ENCODE results near the gene ADAMTSL2. TPM values are rescaled to one million over a fixed set of nuclear protein-coding genes. Genes with fewer than 3 reads are reported as not detected.

Gene ADAMTSL2
- total RNA-seq, 1 donor from 2014 or later: 9.5 TPM

DNA sequence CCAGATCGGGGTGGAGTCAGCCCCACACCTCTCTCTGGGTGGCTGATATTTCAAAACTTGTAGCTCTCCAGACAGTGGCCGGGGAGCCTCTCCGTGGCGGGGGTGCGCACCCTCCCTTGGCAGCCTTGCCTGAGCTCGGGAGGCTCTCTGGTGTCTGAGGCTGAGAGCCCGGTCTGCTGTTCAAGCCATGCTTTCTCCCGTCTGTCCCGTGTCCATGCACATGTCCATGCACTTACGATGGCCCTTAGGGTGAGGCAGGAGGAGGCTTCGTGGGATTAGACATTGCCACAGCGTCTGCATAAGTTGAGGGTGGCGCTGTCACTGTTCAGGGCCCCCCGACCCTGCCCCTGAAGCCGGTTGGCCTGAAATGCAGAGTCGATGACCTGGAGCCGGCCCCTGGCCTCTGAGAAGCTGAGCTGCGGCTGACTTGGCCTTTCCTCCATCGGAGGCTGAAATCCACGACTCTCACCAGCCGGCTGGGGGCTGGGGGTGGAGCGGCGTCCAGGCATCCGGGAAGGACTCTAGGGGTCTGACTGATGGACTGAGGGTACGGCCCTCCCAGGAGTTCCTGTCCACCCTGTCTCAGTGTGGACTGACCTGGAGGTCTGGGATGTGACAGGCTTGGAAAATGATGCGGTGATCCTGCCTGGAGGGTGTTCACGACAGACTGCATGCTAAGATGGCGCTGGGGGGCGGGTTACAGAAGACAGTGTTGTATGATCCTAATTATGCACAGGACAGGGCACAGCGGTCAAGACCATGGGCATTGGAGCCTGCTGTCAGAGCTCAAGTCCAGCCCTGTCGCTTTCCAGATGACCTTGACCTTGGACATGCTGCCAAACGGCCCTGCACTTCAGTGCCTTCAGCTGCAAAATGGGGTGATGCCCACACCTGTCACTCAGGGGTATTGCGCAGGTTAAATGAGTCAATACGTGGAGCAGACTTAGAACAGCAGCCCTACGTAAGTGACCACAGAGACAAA, 37.4 kb upstream of the ADAMTSL2 start:
- DNase-seq (ENCODE audit: missing footprints): peak; percentile 56
- no peak for ATAC-seq

DNA sequence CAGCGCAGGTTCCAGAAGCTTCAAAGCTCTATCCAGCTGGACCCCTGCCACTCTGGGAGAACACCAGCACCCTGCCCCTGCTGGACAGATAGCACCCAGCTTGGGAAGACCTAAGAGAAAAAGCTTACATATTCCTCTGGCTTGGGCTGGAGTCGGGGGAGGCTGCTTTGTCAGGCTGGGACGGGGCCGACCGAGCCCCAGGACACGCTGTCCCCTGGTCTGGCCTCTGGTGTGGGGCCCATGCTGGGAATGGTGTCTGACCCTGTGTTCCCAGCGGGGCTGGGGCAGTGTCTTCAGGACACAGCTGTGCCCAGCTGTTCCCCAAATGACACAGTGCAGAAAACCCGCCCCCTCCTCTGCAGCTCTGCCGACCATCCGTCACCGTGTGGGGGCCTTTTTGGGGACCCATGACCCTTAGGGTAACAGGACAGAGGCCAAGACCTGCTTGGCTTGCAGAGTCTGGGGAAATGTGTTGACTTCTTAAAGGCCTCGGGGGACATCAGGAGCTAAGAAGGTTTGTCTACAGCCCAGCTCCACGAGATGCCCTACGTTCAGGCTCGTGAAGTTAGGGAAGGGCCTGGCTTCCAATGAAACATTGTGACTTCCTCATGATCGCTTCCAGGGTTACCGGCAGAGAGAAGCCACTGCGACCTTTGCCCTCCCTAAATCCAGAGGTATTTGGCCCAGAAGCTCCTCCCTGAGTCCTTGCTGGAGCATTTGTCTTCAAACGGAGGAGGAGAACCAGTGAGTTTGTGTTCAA, 35.2 kb upstream of the ADAMTSL2 start:
- intact Hi-C loops (cut with DNase I): no loop called here
- peak; percentile 74 for ATAC-seq
- peak; percentile 74 for DNase-seq (ENCODE audit: missing footprints)

More for the DNA sequence above, 37.4 kb upstream of the ADAMTSL2 start:
- intact Hi-C loops (cut with DNase I): no loop called here

DNA sequence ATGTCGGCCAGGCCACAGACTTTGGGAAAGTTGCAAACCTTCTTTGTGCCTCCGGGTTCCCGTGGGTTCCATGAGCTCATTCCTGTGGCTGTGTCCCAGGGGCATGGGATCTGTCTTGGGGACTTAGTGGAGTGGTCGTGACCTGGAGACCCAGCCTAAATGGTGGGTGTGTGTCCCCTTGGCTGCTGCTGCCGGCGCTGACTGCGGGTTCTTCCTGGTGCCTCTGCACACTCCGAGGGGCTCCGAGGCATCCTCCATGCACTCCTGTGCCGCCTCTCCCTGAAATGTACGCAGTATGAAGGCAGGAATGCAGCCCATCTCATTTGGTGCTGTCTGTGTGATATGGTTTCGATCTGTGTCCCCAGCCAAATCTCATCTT, 34.6 kb upstream of the ADAMTSL2 start:
- DNase-seq (ENCODE audit: missing footprints): peak; percentile 30
- ATAC-seq: no peak
- intact Hi-C loops (cut with DNase I): no loop called here

DNA sequence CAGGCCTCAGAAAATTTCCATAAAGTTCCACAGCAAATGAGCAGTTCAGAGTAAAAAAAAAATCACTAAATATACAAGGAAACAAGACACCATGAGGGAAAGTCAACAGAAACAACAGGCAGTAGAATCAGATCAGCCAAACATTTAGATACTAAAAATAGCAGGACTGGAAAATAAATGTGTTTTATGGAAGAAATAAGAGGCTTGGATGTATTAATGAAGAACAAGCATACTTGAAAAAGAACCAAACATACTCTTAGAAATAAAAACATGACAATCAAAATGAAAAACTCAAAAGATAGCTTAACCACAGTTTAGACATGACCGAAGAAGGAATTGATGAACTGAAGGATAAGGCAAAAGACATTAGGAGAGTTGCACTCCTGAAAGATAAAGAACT, 32.4 kb upstream of the ADAMTSL2 start:
- no peak for ATAC-seq
- DNase-seq (ENCODE audit: missing footprints): no peak
- intact Hi-C loops (cut with DNase I): no loop called here

DNA sequence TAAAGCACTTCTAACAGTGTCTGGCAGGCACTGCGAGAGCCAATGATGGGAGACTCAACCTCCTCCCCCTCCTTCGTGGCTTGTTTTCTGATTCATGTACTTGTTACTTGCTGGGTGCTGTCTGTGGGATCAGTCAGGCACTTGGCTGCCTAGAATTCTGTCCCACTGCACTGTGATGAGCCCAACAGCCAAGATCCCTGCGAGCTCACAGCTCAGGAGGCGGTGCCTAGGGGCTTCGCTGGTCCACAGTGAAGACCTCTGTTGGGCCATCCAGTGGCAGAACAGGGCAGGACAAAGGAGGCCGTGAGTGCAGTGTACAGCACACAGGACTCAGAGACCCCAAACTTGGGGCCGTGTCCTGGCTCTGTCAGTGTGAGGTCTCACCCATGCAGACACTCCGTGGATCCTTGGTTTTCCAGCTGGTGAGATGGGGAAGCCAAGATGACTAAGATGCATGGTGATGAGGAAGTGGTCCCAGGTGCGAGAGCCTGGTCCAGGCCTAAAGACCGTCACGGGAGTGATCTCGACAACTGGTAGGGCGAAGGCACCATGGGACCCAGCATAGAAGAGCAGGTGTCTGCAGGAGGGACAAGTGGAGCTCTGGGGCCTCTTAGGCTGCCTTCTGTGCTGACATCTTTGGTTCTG, 29.2 kb upstream of the ADAMTSL2 start:
- ATAC-seq (peak; percentile 22), DNase-seq (ENCODE audit: missing footprints) (peak; percentile 66)
- intact Hi-C loops (cut with DNase I): no loop called here

DNA sequence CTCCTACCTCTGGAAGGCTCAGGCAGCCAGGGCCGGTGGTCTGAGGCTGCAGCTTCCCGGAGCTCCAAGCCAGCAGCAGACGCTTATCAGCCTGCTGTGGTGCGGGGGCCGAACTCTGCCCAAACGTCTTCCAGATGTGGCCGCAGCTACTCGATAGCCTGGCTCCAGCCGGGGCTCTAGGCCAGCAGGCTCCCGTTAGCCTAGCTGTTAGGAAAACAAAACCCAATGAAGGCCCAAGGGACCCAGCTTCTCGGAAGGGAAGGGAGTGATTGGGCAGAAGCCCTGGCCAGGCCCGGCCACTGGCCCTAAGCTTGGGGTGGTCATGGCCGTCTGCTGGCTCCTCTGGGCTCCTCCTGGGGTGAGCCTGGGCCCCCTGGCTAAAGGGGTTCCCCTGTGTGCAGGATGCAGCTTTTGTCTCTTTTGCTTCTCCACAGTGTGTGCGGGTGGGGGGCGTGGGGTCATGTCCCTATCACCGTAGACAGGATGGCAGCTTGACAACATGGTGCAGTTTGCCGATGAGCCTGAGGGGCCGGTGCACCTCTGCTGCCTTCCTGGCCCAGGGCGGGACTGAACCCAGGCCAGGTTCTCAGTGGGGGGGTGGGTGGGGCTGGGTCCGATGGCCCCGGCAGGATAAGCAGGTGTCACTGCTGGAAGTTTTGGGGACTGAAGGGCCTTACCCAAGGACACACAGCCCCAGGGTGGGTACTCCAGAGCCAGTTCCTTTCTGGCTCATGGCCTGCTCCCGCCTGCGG, 28.4 kb upstream of the ADAMTSL2 start:
- intact Hi-C loops (cut with DNase I): no loop called here

DNA sequence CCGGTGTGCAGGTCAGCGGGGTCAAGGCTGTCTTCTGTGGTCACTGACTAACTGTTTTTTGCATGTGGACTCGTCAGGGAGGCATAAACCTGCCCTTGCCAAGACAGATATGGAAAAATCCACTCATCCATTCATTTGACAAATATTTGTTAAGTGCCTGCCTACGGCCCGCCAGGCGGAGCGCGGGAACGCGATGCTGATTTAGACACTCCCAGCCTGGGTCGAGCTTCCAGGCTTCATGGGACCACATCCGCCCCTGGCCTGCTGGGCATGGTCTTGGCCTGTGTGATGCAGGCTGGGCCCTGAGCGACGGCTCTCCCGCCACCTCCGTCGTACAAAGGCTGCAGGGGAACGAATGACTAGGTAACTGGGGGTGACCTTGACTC, 27.9 kb upstream of the ADAMTSL2 start:
- peak; percentile 65 for ATAC-seq
- intact Hi-C loops (cut with DNase I): no loop called here
- peak; percentile 86 for DNase-seq (ENCODE audit: missing footprints)

More for the DNA sequence above, 28.4 kb upstream of the ADAMTSL2 start:
- ATAC-seq (peak; percentile 88), DNase-seq (ENCODE audit: missing footprints) (peak; percentile 92)

DNA sequence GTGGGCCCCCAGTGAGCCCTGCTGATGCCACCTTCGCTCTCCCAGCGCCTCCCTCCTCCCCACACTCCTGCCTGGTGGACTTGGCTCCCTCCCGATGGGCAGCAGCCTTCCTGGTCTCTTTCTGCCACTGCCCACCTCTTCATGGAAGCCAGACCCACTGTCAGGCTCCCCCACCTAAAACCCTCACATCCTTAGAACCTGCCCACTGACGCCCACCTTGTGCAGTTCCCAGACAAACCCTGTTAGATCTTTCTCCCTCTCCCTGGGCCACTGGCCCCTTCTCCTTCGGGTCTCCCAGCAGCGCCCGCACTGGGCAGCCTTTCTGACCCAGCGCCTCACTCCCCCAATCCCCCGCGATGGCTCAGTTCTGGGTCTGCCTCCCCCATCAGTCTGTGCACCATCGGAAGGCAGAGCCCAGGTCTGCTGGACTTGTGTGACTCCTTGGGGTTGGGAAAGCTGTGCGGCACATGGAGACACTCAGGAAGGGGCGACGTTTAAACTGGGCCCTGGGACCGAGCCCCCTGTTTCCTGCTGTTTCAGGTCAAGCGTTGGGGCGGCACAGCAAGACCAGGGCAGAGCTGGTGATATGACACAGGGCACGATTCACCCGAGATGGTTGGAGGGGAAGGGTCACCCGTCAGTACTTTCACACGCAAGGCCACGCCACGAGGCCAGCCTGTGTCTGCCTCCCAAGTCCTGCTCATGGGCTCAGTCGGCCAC, 27.1 kb upstream of the ADAMTSL2 start:
- DNase-seq (ENCODE audit: missing footprints): no peak
- ATAC-seq: no peak
- intact Hi-C loops (cut with DNase I): no loop called here

DNA sequence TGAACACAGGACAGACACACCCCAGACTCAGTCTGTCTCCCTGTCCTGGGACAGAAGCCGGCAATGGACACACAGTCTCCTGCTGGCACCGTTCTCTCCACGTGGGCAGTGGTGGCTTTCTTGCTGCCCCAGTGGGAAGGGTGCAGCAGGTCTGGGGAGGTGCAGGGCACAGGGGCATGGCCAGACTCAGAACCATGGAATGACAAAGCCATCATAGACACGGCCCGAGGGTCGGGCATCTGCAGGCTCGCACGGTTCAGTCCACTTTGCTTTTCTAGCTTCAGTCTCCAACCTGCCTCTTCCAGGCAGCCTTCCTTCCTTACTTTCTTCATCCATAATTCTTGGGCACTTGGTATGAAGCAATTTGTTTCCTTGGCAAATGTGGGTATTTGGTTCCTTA, 26.5 kb upstream of the ADAMTSL2 start:
- DNase-seq (ENCODE audit: missing footprints) (no peak), ATAC-seq (no peak)
- intact Hi-C loops (cut with DNase I): no loop called here

DNA sequence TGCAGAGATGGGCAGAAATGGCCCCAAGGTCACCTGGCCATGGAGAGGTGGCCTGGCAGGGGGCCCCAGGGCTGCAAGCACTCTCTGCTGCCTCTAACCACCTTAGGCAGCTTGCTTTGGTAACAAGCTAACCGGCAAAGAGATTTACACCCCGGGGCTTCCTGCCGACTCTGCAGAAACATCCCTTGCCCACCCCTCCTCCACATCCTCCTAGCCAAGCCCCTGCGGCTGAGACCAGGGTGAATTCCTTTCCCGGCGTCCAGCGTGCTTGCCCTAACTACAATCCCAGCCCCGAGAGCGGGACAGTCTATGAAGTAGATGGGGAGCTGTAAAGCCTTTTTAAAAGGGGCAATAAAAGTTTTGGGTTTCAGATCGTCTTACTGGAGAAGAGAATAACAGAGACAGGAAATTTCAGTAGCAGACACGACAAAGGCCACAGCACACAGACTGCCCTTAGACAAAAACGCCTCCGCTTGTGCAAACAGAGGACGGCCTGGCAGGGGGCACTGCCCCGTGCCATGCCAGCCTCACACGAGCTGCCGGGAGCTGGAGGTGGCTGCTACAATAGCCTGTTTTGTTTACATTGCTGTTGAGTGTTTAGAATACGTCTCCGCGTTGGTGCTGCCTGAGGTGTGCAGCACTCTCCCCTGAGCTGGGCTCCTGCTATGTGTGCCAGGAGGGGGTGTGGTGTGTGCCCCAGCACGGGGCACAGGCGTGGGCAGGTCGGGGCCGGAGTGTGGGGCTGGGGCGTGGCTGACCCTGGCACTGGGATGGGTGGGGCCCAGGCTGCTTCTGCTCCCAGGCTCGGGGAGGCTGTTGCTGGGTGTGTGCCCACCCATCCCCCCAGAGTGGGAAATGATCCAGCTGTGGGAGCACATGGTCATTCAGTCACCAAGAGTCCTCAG, 25.1 kb upstream of the ADAMTSL2 start:
- ATAC-seq (no peak), DNase-seq (ENCODE audit: missing footprints) (no peak)

DNA sequence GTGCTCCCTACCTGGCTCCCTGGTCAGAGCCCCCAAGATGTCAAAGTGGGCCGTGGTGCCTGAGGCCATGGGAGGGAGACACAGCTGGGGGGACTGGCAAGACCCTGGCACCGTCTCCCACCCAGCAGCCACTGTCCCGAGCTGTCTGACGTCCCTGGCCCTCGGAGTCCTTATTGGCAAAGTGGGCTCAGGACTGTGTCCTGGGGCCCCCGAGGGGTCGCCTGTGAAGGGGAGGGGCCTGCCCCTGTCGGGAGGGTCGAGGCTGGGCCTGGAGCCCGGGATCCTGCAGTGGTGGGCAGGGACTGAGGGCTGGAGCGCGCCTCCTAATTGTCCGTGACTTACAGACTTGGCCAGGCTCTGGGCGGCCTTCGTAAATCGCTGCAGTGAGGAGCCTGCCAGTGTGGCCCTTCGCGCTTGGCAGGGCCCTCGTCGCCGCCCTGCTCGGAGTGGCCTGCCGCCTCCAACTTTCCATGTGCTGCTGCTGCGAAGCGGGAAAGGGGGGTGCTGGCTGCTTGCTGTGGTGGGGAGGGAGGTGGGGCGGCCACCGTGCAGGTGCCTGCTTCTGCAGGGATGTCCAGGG, 23.5 kb upstream of the ADAMTSL2 start:
- intact Hi-C loops (cut with DNase I): no loop called here
- ATAC-seq (no peak), DNase-seq (ENCODE audit: missing footprints) (no peak)

More for the DNA sequence above, 25.1 kb upstream of the ADAMTSL2 start:
- intact Hi-C loops (cut with DNase I): no loop called here

DNA sequence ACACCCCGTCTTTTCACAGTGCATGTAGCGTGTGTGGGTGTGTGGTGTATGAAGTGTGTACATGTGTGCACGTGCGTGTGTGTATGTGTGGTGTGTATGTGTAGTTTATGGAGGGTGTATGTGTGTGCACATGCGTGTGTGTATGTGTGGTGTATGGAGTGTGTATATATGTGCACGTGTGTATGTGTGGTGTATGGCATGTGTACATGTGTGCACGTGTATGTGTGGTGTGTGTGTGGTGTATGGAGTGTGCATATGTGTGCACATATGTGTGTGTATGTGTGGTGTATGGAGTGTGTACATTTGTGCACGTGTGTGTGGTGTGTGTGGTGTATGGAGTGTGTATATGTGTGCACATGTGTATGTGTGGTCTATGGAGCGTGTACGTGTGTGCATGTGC, 22.9 kb upstream of the ADAMTSL2 start:
- DNase-seq (ENCODE audit: missing footprints) (no peak), ATAC-seq (no peak)
- intact Hi-C loops (cut with DNase I): no loop called here

DNA sequence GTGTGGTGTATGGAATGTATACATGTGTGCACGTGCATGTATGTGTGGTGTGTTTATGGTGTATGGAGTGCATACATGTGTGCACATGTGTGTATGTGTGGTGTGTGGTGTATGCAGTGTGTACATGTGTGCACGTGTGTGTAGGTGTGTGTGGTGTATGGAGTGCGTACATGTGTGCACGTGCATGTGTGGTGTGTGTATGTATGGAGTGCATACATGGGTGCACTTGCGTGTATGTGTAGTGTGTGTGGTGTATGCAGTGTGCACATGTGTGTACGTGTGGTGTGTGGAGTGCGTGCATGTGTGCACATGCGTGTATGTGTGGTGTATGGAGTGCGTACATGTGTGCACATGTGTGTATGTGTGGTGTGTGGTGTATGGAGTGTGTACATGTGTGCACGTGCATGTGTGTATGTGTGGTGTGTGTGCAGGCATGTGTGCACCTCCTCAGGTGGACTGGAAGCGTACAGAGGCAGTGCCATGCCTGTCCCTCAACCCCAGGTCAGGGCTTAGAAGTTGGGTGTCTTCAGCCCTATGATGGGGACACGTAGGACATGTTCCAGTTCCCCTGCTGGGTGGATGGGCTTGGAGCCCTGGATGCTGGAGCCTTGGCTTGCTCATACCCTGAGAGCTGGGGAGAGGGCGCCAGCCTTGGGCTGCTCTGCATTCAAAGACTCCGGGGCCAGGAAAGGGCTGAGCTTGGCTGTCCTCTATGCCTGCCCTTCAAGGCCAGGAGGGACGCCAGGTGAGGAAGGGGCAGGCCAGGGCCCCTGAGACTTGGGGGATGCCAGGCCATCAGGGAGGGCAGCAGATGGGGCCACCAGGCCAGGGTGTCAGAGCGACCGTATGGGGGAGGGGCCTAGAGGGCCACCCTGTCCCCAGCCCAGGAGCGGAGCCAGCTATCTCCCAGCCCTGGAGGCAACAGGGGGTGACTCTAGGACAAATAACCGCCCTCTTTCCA, 22.0 kb upstream of the ADAMTSL2 start:
- intact Hi-C loops (cut with DNase I): no loop called here
- DNase-seq (ENCODE audit: missing footprints) (no peak), ATAC-seq (no peak)

DNA sequence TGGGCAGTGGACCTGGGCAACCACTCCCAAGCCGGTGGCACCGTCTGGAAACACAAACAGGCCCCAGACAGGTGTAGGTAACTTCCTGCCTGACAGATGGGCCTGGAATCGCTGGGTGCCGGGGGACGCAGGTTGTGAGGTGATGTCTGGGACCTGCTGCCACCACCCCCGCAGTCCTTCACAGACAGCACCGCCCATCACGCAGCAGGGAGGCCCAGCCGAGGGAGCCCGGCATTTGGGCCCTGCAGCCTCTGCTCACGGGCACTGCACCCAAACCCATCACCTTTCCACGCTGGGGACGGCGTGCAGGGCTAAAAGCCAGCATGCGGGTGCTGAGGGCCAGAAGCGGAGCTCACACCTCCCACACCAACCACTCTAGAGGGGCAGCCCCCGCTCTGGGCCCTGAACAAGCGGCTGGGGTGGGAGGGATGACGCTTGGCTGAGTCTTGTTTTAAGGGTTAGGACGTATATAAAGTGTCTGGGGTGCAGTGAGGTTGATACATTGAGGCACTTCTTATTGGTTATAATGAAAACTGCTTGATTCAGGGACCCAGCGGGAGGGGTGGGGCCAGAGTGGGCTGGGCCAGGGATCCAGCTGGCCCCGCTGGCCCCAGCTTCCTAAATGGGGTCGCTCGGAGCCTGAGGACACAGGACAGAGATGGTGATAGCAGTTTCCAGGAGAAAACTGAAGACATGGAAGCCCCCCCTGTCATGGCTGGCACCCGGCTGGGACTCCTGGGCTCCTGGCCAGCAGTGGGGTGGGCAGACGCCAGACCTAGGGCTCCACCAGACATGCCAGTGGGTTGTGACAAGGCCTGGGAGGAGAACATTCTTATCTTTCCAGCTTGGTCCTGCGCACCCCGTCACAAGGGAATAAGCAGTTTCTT, 21.0 kb upstream of the ADAMTSL2 start:
- intact Hi-C loops (cut with DNase I): no loop called here
- DNase-seq (ENCODE audit: missing footprints) (no peak), ATAC-seq (peak; percentile 44)
